IMR-90 (cell line): Measurements from ENCODE around the gene GCM1. TPM values are rescaled to one million over a fixed set of nuclear protein-coding genes. Genes with fewer than 3 reads are reported as not detected.

Source experiments
- ATAC-seq: fragments of 200-7000 bp; cut with Tn5 transposase; 2 replicates; pipeline ENCODE4 v1.9.1; 2020; ENCODE audit warnings: low read depth, mild to moderate bottlenecking, moderate library complexity
- BruUV-seq: library from RNA; stranded (reverse); fragments of 400-500 nt; replicated peaks from 2 replicates; lab custom pipeline; 2021; lab: Mats Ljungman, UMichigan
- CTCF ChIA-PET: fragments of 300-600 bp; formaldehyde crosslinking; extraction: SDS; loops from one replicate; lab custom pipeline; 2021; ENCODE audit warnings: antibody characterized with exemption; lab: Yijun Ruan, JAX
- POLR2A ChIA-PET: fragments of 300-600 bp; sonication (Branson Sonifier 250); formaldehyde crosslinking; loops from one replicate; lab custom pipeline; 2022; ENCODE audit warnings: antibody characterized with exemption; ENCODE audit not compliant: unreplicated experiment; lab: Charles Lee
- DNase-seq: peaks from one replicate; pipeline ENCODE4 v3.0.0; 2013
- H2AFZ ChIP-seq: replicated peaks from 2 replicates; pipeline ENCODE3; 2013; ENCODE audit warnings: low read length, mild to moderate bottlenecking; ENCODE audit not compliant: poor library complexity
- H2AK5ac ChIP-seq: 2 replicates; pipeline ENCODE4 v1.6.1; 2013; ENCODE audit warnings: low read depth, low read length, inconsistent platforms
- H2AK9ac ChIP-seq: replicated peaks from 2 replicates; pipeline ENCODE3; 2013; ENCODE audit warnings: mild to moderate bottlenecking, low read depth, low read length, moderate library complexity; ENCODE audit not compliant: poor library complexity
- H2BK120ac ChIP-seq: 2 replicates; pipeline ENCODE4 v1.6.1; 2013; ENCODE audit warnings: low read depth, low read length, inconsistent platforms
- H2BK15ac ChIP-seq: 3 replicates; pipeline ENCODE4 v1.6.1; 2013; ENCODE audit warnings: low read depth, low read length, inconsistent platforms
- H2BK20ac ChIP-seq: 2 replicates; pipeline ENCODE4 v1.6.1; 2013; ENCODE audit warnings: low read depth, mild to moderate bottlenecking, inconsistent platforms, low read length, moderate library complexity
- H2BK5ac ChIP-seq: 2 replicates; pipeline ENCODE4 v1.6.1; 2013; ENCODE audit warnings: mild to moderate bottlenecking, low read depth, low read length, inconsistent platforms; ENCODE audit not compliant: poor library complexity, severe bottlenecking
- H3K14ac ChIP-seq: replicated peaks from 2 replicates; pipeline ENCODE4 v1.6.1; 2013; ENCODE audit warnings: low read depth, low read length, inconsistent platforms
- H3K18ac ChIP-seq: 2 replicates; pipeline ENCODE4 v1.6.1; 2013; ENCODE audit warnings: low read depth, low read length, control low read depth
- H3K23ac ChIP-seq: 2 replicates; pipeline ENCODE4 v1.6.1; 2013; ENCODE audit warnings: low read depth, low read length, inconsistent platforms
- H3K27ac ChIP-seq: 2 replicates; pipeline ENCODE4 v1.5.1; 2013; ENCODE audit warnings: mild to moderate bottlenecking, control low read depth, low read length; ENCODE audit not compliant: insufficient read depth
- H3K27me3 ChIP-seq: 2 replicates; pipeline ENCODE4 v1.6.1; 2013; ENCODE audit warnings: low read length; ENCODE audit not compliant: control insufficient read depth, insufficient read depth
- H3K36me3 ChIP-seq: 2 replicates; pipeline ENCODE4 v1.6.1; 2013; ENCODE audit warnings: low read length, mixed read lengths; ENCODE audit not compliant: control insufficient read depth, insufficient read depth
- H3K4ac ChIP-seq: 2 replicates; pipeline ENCODE4 v1.6.1; 2013; ENCODE audit warnings: low read depth, low read length, inconsistent platforms
- H3K4me1 ChIP-seq: 2 replicates; pipeline ENCODE4 v1.6.1; 2013; ENCODE audit warnings: low read length, mixed read lengths; ENCODE audit not compliant: control insufficient read depth, insufficient read depth
- H3K4me2 ChIP-seq: 2 replicates; pipeline ENCODE4 v1.6.1; 2013; ENCODE audit warnings: low read depth, mild to moderate bottlenecking, control low read depth, low read length, moderate library complexity
- H3K4me3 ChIP-seq: 2 replicates; pipeline ENCODE4 v1.5.1; 2013; ENCODE audit warnings: low read depth, mild to moderate bottlenecking, control low read depth, low read length, moderate library complexity; ENCODE audit not compliant: insufficient read depth
- H3K56ac ChIP-seq: 2 replicates; pipeline ENCODE4 v1.6.1; 2013; ENCODE audit warnings: low read length, inconsistent platforms; ENCODE audit not compliant: insufficient read depth; ENCODE audit errors: extremely low read depth
- H3K79me1 ChIP-seq, 2 experiments: 2 replicates each; pipeline ENCODE4 v1.6.1; 2013; ENCODE audit warnings: low read length in 2 of 2, inconsistent platforms in 1 of 2, low read depth in 1 of 2
- H3K9ac ChIP-seq: 2 replicates; pipeline ENCODE4 v1.6.1; 2013; ENCODE audit warnings: low read depth, low read length, control low read depth
- H3K9me1 ChIP-seq: 2 replicates; pipeline ENCODE4 v1.6.1; 2013; ENCODE audit warnings: low read length, inconsistent platforms; ENCODE audit not compliant: insufficient read depth
- H3K9me3 ChIP-seq: 2 replicates; pipeline ENCODE4 v1.6.1; 2013; ENCODE audit warnings: low read length; ENCODE audit not compliant: control insufficient read depth, insufficient read depth
- H4K20me1 ChIP-seq: 2 replicates; pipeline ENCODE4 v1.6.1; 2013; ENCODE audit warnings: low read length, inconsistent platforms; ENCODE audit not compliant: insufficient read depth
- H4K5ac ChIP-seq: 2 replicates; pipeline ENCODE4 v1.6.1; 2013; ENCODE audit warnings: mild to moderate bottlenecking, low read depth, low read length, control low read depth
- H4K8ac ChIP-seq, 2 experiments: 2 replicates each; pipeline ENCODE4 v1.6.1; 2013; ENCODE audit warnings: low read depth in 2 of 2, low read length in 2 of 2, control low read depth in 1 of 2, inconsistent platforms in 1 of 2
- H4K91ac ChIP-seq: 2 replicates; pipeline ENCODE4 v1.6.1; 2013; ENCODE audit warnings: low read depth, low read length, inconsistent platforms; ENCODE audit not compliant: insufficient read depth
- BHLHE40 ChIP-seq: fragments of 150-350 bp; IDR thresholded peaks from 2 replicates; pipeline ENCODE4 v1.6.1; 2016; ENCODE audit warnings: mild to moderate bottlenecking, low read depth, low read length
- FOS ChIP-seq: fragments of 150-350 bp; IDR thresholded peaks from 2 replicates; pipeline ENCODE4 v1.6.1; 2016; ENCODE audit warnings: low read depth, low read length
- POLR2A ChIP-seq: IDR thresholded peaks from 2 replicates; pipeline ENCODE4 v1.6.1; 2012; ENCODE audit warnings: mild to moderate bottlenecking, low read depth, low read length
- RAD21 ChIP-seq: IDR thresholded peaks from 2 replicates; pipeline ENCODE4 v1.6.1; 2012; ENCODE audit warnings: low read length, improper control_type of control experiment
- WGBS, 2 experiments: methylation state at CpG; one replicate each; pipeline versions ENCODE4 v1.1.5 to v1.1.7; 2013; ENCODE audit warnings: missing lambda C conversion rate in 2 of 2; ENCODE audit not compliant: insufficient read length in 1 of 2; ENCODE audit errors: extremely low coverage in 2 of 2; 5-methylcytosine and 5-hydroxymethylcytosine counted together
- dilution Hi-C: fragments of 300-500 bp; cut with HindIII; formaldehyde crosslinking; loops from one replicate; pipeline ENCODE4 v1.14.3; 2018; ENCODE audit warnings: low sequenced_read_pairs; ENCODE audit not compliant: unreplicated experiment
- in situ Hi-C: fragments of 300-500 bp; cut with MboI; formaldehyde crosslinking; loops from 3 replicates; pipeline ENCODE4 v1.14.3; 2019; ENCODE audit warnings: low sequenced_read_pairs, inconsistent platforms, mixed read lengths
- intact Hi-C: fragments of 100-400 bp; cut with micrococcal nuclease; formaldehyde crosslinking; loops from 2 replicates; pipeline ENCODE4 v1.10.0; 2022
- polyA plus RNA-seq, 3 experiments: library from polyadenylated mRNA; depleted of rRNA; stranded (reverse); fragments of >200 nt; gene quantifications; 2 replicates each; pipeline ENCODE4 v1.2.3, GENCODE V29; 2012; ENCODE audit warnings: low replicate concordance in 1 of 3
- total RNA-seq: library from RNA; depleted of rRNA; stranded (reverse); fragments of >200 nt; gene quantifications from 2 replicates; pipeline ENCODE4 v1.2.3, GENCODE V29; 2012
- TF ChIP-seq, protein P1 (sequence below): fragments of 150-350 bp; IDR thresholded peaks from 2 replicates; pipeline ENCODE4 v1.6.1; 2017; ENCODE audit warnings: mild to moderate bottlenecking, antibody characterized with exemption, low read length, low read depth
- TF ChIP-seq, protein P2 (sequence below): fragments of 150-350 bp; IDR thresholded peaks from 2 replicates; pipeline ENCODE4 v1.6.1; 2016; ENCODE audit warnings: low read depth, mild to moderate bottlenecking, low read length, moderate library complexity, borderline replicate concordance

The GCM1 gene
- total and polyA plus RNA-seq, 2 of the 4 experiments (the other 2 are of a cell fraction): not detected

DNA sequence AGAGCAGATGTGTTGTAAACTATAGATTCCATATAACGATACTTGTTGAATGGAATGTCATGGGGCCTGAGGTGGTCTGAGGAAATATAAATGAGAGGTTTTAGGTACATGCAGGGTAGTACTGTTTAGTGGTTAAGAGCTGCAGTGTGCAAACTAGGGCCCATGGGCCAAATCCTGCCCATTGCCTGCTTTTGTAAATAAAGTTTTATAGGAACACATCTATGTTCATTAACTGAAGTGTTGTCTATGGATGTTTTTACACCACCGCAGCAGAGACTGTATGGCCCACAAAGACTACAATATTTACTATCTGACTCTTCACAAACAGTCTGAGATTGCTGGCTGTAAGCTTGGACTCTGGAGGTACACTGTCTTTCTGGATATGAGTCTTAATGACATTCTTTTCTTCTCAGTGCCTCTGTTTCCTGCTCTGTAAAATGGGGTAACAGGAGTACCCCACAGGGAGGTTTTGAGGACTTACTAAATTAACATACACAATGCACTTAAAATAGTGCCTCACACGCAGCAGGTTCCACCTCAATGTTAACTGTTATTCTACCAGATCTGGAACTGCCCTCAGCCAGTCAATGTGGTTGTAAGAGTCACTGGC is 12.5 kb downstream of the GCM1 start:
- Histone ChIP-seq H2BK5ac (no peak overlapping the region), H3K4me2 (no peak overlapping the region), H4K91ac (no peak overlapping the region), H3K36me3 (no peaks in the 10 kb centered on the region), H2AFZ (no peak overlapping the region), H4K20me1 (no peaks in the 10 kb centered on the region), H3K79me1 (no peaks in the 10 kb centered on the region), H3K56ac (no peak overlapping the region), H3K4me3 (no peak overlapping the region), H3K27ac (no peak overlapping the region), H4K8ac (no peak overlapping the region), H3K27me3 (peaks cover 18% of the 10 kb centered on the region), H3K4me1 (no peaks in the 10 kb centered on the region), H2BK20ac (no peak overlapping the region), H2BK15ac (no peak overlapping the region), H4K5ac (no peak overlapping the region), H2AK9ac (no peak overlapping the region), H3K18ac (no peak overlapping the region), H3K4ac (no peak overlapping the region), H3K9ac (no peak overlapping the region), H2AK5ac (no peak overlapping the region), H3K9me3 (no peaks in the 10 kb centered on the region), H3K23ac (no peak overlapping the region), H3K14ac (no peak overlapping the region), H3K9me1 (no peaks in the 10 kb centered on the region), H2BK120ac (no peak overlapping the region)
- WGBS, 2 experiments: 80% methylated on average over 1 of the region's 3 CpGs; no CpG with 5 or more reads in 1 of the 2 experiments
- CTCF ChIA-PET: no interaction called here
- in situ Hi-C loops (no loop called here), intact Hi-C loops (no loop called here), dilution Hi-C loops (no loop called here)
- DNase-seq (no peak), ATAC-seq (no peak)
- TF ChIP-seq, protein P1, sequence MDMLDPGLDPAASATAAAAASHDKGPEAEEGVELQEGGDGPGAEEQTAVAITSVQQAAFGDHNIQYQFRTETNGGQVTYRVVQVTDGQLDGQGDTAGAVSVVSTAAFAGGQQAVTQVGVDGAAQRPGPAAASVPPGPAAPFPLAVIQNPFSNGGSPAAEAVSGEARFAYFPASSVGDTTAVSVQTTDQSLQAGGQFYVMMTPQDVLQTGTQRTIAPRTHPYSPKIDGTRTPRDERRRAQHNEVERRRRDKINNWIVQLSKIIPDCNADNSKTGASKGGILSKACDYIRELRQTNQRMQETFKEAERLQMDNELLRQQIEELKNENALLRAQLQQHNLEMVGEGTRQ: no peak
- TF ChIP-seq BHLHE40 (no peak), POLR2A (no peak), RAD21 (no peak), FOS (no peak)
- TF ChIP-seq, protein P2, sequence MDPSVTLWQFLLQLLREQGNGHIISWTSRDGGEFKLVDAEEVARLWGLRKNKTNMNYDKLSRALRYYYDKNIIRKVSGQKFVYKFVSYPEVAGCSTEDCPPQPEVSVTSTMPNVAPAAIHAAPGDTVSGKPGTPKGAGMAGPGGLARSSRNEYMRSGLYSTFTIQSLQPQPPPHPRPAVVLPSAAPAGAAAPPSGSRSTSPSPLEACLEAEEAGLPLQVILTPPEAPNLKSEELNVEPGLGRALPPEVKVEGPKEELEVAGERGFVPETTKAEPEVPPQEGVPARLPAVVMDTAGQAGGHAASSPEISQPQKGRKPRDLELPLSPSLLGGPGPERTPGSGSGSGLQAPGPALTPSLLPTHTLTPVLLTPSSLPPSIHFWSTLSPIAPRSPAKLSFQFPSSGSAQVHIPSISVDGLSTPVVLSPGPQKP: no peak
- POLR2A ChIA-PET: no interaction called here
- no TSS peak for BruUV-seq
